SK-N-SH treated with all-trans-retinoic acid at 6 μM for 48 hours (cell line): ENCODE results near the gene LRP8.

ENCODE experiments used
- ATAC-seq: fragments of 200-7000 bp; cut with Tn5 transposase; 3 replicates; pipeline ENCODE4 v1.9.1; 2020; ENCODE audit warnings: mild to moderate bottlenecking, moderate library complexity
- BACH2 ChIP-seq: fragments of 250-450 bp; sonication (Bioruptor Pico); IDR thresholded peaks from 2 replicates; pipeline ENCODE4 v1.9.0; 2021; ENCODE audit warnings: mild to moderate bottlenecking, borderline replicate concordance
- CSRNP3 ChIP-seq: fragments of 250-450 bp; sonication (Bioruptor Pico); IDR thresholded peaks from 2 replicates; pipeline ENCODE4 v1.5.1; 2021; ENCODE audit warnings: mild to moderate bottlenecking, moderate library complexity
- ESRRG ChIP-seq: fragments of 250-450 bp; sonication (Bioruptor Pico); IDR thresholded peaks from 2 replicates; pipeline ENCODE4 v1.6.1; 2021; ENCODE audit warnings: mild to moderate bottlenecking
- GLIS3 ChIP-seq: fragments of 250-450 bp; sonication (Bioruptor Pico); IDR thresholded peaks from 2 replicates; pipeline ENCODE4 v1.5.0; 2020; ENCODE audit warnings: mild to moderate bottlenecking, moderate library complexity
- ISL1 ChIP-seq: fragments of 250-450 bp; sonication (Bioruptor Pico); IDR thresholded peaks from 2 replicates; pipeline ENCODE4 v2.1.2; 2022; ENCODE audit warnings: mild to moderate bottlenecking, moderate library complexity
- OSR1 ChIP-seq: fragments of 250-450 bp; sonication (Bioruptor Pico); IDR thresholded peaks from 2 replicates; pipeline ENCODE4 v1.8.0; 2022; ENCODE audit warnings: moderate library complexity, mild to moderate bottlenecking, inconsistent platforms
- PATZ1 ChIP-seq: fragments of 250-450 bp; sonication (Bioruptor Pico); IDR thresholded peaks from 2 replicates; pipeline ENCODE4 v1.8.0; 2020; ENCODE audit warnings: mild to moderate bottlenecking, moderate library complexity, borderline replicate concordance
- PPARA ChIP-seq: fragments of 250-450 bp; sonication (Bioruptor Pico); IDR thresholded peaks from 2 replicates; pipeline ENCODE4 v1.5.0; 2020; ENCODE audit warnings: mild to moderate bottlenecking, borderline replicate concordance
- SNAI2 ChIP-seq: fragments of 250-450 bp; sonication (Bioruptor Pico); IDR thresholded peaks from 2 replicates; pipeline ENCODE4 v1.5.0; 2020; ENCODE audit warnings: mild to moderate bottlenecking, moderate library complexity
- TCF4 ChIP-seq: fragments of 250-450 bp; sonication (Bioruptor Pico); IDR thresholded peaks from 2 replicates; pipeline ENCODE4 v1.8.0; 2021; ENCODE audit warnings: mild to moderate bottlenecking, moderate library complexity, borderline replicate concordance
- TOX ChIP-seq: fragments of 250-450 bp; sonication (Bioruptor Pico); IDR thresholded peaks from 2 replicates; pipeline ENCODE4 v1.8.0; 2021; ENCODE audit warnings: mild to moderate bottlenecking, moderate library complexity, borderline replicate concordance
- ZC3H10 ChIP-seq: fragments of 250-450 bp; sonication (Bioruptor Pico); IDR thresholded peaks from 2 replicates; pipeline ENCODE4 v1.5.1; 2021; ENCODE audit warnings: mild to moderate bottlenecking, moderate library complexity
- ZFP3 ChIP-seq: fragments of 250-450 bp; sonication (Bioruptor Pico); IDR thresholded peaks from 2 replicates; pipeline ENCODE4 v1.5.0; 2020; ENCODE audit warnings: mild to moderate bottlenecking, moderate library complexity
- ZNF565 ChIP-seq: fragments of 450-650 bp; formaldehyde crosslinking; conservative IDR thresholded peaks from 2 replicates; pipeline ENCODE4 v1.5.0; 2020; ENCODE audit warnings: low read depth, mild to moderate bottlenecking, moderate library complexity
- ZNF70 ChIP-seq: fragments of 450-650 bp; formaldehyde crosslinking; IDR thresholded peaks from 2 replicates; pipeline ENCODE4 v1.5.0; 2020; ENCODE audit warnings: mild to moderate bottlenecking, moderate library complexity
- ZNF8 ChIP-seq: fragments of 450-650 bp; formaldehyde crosslinking; IDR thresholded peaks from 2 replicates; pipeline ENCODE4 v1.5.0; 2020; ENCODE audit warnings: mild to moderate bottlenecking, moderate library complexity
- TF ChIP-seq, protein P1 (sequence below): fragments of 250-450 bp; sonication (Bioruptor Pico); IDR thresholded peaks from 2 replicates; pipeline ENCODE4 v1.5.1; 2020; ENCODE audit warnings: low read depth, mild to moderate bottlenecking, moderate library complexity
- TF ChIP-seq, protein P2 (sequence below): fragments of 250-450 bp; sonication (Bioruptor Pico); IDR thresholded peaks from 2 replicates; pipeline ENCODE4 v1.8.0; 2021; ENCODE audit warnings: low read depth, mild to moderate bottlenecking, moderate library complexity, borderline replicate concordance

Gene LRP8

GRCh38 chr1:53356637-53357036 lies 28.8 kb upstream of the LRP8 start (continued):
- TF ChIP-seq, protein P1, sequence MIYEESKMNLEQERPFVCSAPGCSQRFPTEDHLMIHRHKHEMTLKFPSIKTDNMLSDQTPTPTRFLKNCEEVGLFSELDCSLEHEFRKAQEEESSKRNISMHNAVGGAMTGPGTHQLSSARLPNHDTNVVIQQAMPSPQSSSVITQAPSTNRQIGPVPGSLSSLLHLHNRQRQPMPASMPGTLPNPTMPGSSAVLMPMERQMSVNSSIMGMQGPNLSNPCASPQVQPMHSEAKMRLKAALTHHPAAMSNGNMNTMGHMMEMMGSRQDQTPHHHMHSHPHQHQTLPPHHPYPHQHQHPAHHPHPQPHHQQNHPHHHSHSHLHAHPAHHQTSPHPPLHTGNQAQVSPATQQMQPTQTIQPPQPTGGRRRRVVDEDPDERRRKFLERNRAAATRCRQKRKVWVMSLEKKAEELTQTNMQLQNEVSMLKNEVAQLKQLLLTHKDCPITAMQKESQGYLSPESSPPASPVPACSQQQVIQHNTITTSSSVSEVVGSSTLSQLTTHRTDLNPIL (CRISPR knock-in tag): no peak
- TF ChIP-seq PPARA: no peak

- ATAC-seq: no peak
- TF ChIP-seq ESRRG: no peak
Measured at GRCh38 chr1:53354119-53354518, 26.2 kb upstream of the LRP8 start.

DNA sequence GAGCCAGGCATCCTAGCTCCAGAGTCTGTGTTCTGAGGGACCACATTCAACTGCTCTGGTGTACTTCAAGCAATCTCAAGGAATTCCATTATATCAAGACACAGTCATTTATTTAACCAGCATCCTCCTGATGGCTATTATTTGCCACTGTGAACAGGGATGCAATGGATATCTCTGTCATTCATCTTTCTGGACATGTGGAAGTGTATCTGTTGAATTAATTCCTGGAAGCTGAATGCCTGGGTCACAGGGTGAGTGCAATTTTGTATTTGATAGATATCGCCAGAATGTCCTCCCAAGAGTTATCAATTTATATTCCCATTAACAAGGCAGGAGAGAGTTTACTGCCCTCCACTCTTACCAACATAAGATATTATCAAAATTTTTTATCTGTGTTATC lies 24.7 kb upstream of the LRP8 start:
- TF ChIP-seq GLIS3 (CRISPR knock-in tag): no peak
- peak; percentile 47; the same call in 1 of the 2 replicates for TF ChIP-seq TCF4
- 0 out of 2 replicates have a peak, but pooled peaks have one; percentile 6 for TF ChIP-seq ZNF70 (CRISPR knock-in tag)
- no peak for ATAC-seq

DNA sequence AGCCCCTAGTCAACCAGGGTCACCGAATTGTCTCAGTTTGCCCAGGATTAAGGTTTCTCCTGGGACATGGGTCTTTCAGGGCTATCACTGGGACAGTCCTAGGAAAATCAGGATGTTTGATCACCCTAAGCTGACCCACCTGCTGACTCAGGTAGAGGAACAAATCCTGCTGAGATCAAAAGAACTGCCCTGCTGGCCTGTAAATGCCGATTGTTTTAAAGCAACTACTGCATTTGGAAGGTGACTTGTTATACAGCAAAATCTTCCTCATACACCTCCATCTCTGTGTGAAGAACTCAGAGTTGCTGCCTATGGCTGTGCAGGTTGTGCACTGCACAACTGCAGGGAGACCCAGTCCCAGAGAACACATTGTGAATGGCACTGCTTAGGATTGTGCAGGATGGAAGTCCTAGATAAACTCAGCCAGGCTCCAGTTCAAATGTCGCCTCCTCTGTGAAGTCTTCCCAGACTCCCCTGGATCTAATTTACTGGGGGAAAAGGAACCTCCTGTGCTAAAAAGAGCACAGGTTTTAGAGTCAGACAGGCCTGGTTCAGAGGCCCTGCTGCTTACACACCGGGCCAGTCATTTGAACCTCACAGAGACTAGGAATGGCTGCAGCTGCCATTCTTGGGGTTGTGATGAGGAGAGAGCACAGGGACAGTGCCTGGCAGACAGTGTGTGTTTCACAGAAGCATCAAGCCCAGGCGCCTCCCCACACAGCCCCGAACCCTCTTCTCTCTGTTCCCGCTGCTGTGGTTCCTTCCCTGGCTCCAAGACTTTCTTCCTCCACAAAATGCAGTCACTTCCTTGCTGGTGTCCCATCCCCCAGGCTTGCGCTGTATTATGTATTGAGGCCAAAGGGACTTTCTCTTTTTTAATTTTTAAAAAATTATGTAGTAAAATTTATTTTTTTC lies 23.2 kb upstream of the LRP8 start:
- ATAC-seq: no peak
- TF ChIP-seq ESRRG: no peak
- TF ChIP-seq ZNF565 (CRISPR knock-in tag): no peak
- TF ChIP-seq BACH2: no peak
- TF ChIP-seq ZC3H10 (CRISPR knock-in tag): no peak
- TF ChIP-seq OSR1 (CRISPR knock-in tag): no peak

DNA sequence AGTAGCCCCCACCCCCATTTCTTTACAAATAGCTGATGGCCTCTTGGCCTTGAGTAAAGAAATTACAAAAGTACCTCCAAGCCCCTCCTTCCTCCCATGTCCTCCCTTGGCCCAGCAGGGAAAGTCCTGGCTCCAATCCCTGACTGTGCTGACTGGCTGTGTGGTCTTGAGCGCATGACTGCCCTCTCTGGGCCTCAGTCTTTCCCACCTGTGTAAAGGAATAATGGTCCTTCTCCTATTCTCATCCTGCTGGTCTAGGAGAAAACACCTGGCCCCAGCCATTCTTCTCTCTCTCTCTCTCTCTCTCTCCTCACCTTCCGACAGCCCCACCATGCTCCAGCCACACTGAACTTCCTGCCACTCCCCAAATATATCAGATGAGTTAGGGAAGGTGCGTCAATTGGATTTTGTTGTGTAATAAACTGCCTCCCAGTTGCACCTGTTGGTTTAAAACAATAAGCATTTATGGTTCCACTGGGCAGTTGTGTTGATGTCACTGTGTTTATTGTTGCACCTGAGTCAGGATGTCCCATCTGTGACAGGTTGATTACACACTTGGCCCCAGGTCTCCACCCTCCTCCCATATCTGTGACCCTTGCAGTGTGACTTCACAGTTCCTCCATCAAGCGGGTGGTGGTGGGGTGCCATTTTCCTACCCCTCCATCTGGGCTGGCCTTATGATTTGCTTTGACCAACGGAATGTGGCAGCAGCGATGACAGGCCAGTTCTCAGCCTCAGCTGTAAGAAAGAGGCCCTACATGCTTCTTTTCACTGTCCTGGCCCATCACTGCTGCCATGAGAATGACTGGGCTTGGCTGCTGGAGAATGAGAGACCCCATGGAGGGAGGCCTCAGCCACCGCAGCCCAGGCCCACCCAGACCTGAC lies 22.3 kb upstream of the LRP8 start:
- TF ChIP-seq ZNF70 (CRISPR knock-in tag) (no peak), CSRNP3 (CRISPR knock-in tag) (no peak)
- TF ChIP-seq, all 23 proteins: peak for 0
- ATAC-seq: no peak

- no peak for ATAC-seq
- TF ChIP-seq BACH2 (no peak), ISL1 (CRISPR knock-in tag) (no peak), PATZ1 (CRISPR knock-in tag) (no peak), ZNF8 (CRISPR knock-in tag) (no peak), ZNF70 (CRISPR knock-in tag) (no peak), CSRNP3 (CRISPR knock-in tag) (no peak), TCF4 (no peak), TOX (CRISPR knock-in tag) (no peak), ZFP3 (no peak), PPARA (no peak), GLIS3 (CRISPR knock-in tag) (no peak), SNAI2 (CRISPR knock-in tag) (no peak)
- TF ChIP-seq, protein P1 (CRISPR knock-in tag): no peak
- TF ChIP-seq, protein P2, sequence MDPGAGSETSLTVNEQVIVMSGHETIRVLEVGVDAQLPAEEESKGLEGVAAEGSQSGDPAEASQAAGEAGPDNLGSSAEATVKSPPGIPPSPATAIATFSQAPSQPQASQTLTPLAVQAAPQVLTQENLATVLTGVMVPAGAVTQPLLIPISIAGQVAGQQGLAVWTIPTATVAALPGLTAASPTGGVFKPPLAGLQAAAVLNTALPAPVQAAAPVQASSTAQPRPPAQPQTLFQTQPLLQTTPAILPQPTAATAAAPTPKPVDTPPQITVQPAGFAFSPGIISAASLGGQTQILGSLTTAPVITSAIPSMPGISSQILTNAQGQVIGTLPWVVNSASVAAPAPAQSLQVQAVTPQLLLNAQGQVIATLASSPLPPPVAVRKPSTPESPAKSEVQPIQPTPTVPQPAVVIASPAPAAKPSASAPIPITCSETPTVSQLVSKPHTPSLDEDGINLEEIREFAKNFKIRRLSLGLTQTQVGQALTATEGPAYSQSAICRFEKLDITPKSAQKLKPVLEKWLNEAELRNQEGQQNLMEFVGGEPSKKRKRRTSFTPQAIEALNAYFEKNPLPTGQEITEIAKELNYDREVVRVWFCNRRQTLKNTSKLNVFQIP (CRISPR knock-in tag): no peak
Measured at GRCh38 chr1:53349369-53349835, 21.5 kb upstream of the LRP8 start.
